Endothelial cell of umbilical vein (primary cell): ENCODE measurements around the gene PNPO. TPM values are rescaled to one million over a fixed set of nuclear protein-coding genes. Genes with fewer than 3 reads are reported as not detected.

Experiments used
- BruUV-seq: library from RNA; stranded (reverse); fragments of 400-500 nt; replicated peaks from 2 replicates; lab custom pipeline; 2021; lab: Mats Ljungman, UMichigan
- CTCF ChIA-PET: fragments of 300-600, 350-600 bp; sonication (Branson Sonifier 250); formaldehyde crosslinking; loops from one replicate; lab custom pipeline; 2021; ENCODE audit warnings: antibody characterized with exemption, inconsistent platforms; lab: Charles Lee
- POLR2A ChIA-PET: fragments of 300-600, 350-600 bp; sonication (Branson Sonifier 250); formaldehyde crosslinking; loops from one replicate; lab custom pipeline; 2021; ENCODE audit warnings: antibody characterized with exemption, inconsistent platforms; lab: Charles Lee
- DNase-seq: peaks from one replicate; pipeline ENCODE4 v3.0.0-alpha.2; 2011; ENCODE audit warnings: low read depth, low spot score
- FAIRE-seq: peaks from 2 replicates; lab custom pipeline; 2011; peaks lifted over from hg19 to GRCh38; lab: Jason Lieb, UNC
- H2AFZ ChIP-seq: 2 replicates; pipeline ENCODE4 v1.6.0; 2012; ENCODE audit warnings: low read depth, low read length, control low read depth, inconsistent platforms
- H3K27ac ChIP-seq: 2 replicates; pipeline ENCODE4 v1.5.1; 2011; ENCODE audit warnings: low read depth, mild to moderate bottlenecking, control low read depth, low read length, moderate library complexity; ENCODE audit not compliant: insufficient read depth
- H3K27me3 ChIP-seq, 2 experiments: 2 replicates each; pipeline versions ENCODE4 v1.6.0 to v1.6.1; 2011; ENCODE audit warnings: low read length in 2 of 2, mixed read lengths in 1 of 2; ENCODE audit not compliant: control insufficient read depth in 2 of 2, insufficient read depth in 2 of 2
- H3K36me3 ChIP-seq, 2 experiments: 2 replicates in 1 of 2; 3 replicates in 1 of 2; pipeline ENCODE4 v1.5.1; 2011; ENCODE audit warnings: low read length in 2 of 2, mild to moderate bottlenecking in 1 of 2, moderate library complexity in 1 of 2; ENCODE audit not compliant: control insufficient read depth in 2 of 2, insufficient read depth in 2 of 2; ENCODE audit errors: extremely low read depth in 1 of 2
- H3K4me1 ChIP-seq: 3 replicates; pipeline ENCODE4 v1.5.1; 2011; ENCODE audit warnings: mild to moderate bottlenecking, low read length; ENCODE audit not compliant: control insufficient read depth, insufficient read depth; ENCODE audit errors: extremely low read depth
- H3K4me2 ChIP-seq: 2 replicates; pipeline ENCODE4 v1.6.1; 2011; ENCODE audit warnings: low read length, control low read depth, mixed read lengths; ENCODE audit not compliant: insufficient read depth
- H3K4me3 ChIP-seq, 3 experiments: fragments of 200-600 bp in 1 of 3; sonication (generic), shearing (Covaris generic) in 1 of 3; replicated peaks in 1 of 3; 2 replicates each; pipeline ENCODE4 v1.5.1; 2011 to 2016; ENCODE audit warnings: control low read depth in 3 of 3, low read length in 3 of 3, mild to moderate bottlenecking in 2 of 3, inconsistent platforms in 1 of 3, low read depth in 1 of 3, moderate library complexity in 1 of 3; ENCODE audit not compliant: insufficient read depth in 1 of 3
- H3K79me2 ChIP-seq: 2 replicates; pipeline ENCODE4 v1.6.0; 2012; ENCODE audit warnings: low read length, inconsistent platforms; ENCODE audit not compliant: control insufficient read depth, insufficient read depth
- H3K9ac ChIP-seq: replicated peaks from 2 replicates; pipeline ENCODE3; 2011; ENCODE audit warnings: low read length, control low read depth; ENCODE audit not compliant: insufficient read depth; ENCODE audit errors: extremely low read depth
- H3K9me1 ChIP-seq: replicated peaks from 3 replicates; pipeline ENCODE4 v1.6.0; 2011; ENCODE audit warnings: mild to moderate bottlenecking, low read length; ENCODE audit not compliant: control insufficient read depth, insufficient read depth; ENCODE audit errors: extremely low read depth
- H3K9me3 ChIP-seq: replicated peaks from 2 replicates; pipeline ENCODE4 v1.5.1; 2012; ENCODE audit warnings: low read length, inconsistent platforms; ENCODE audit not compliant: control insufficient read depth, insufficient read depth
- H4K20me1 ChIP-seq: replicated peaks from 2 replicates; pipeline ENCODE3; 2011; ENCODE audit warnings: mild to moderate bottlenecking, low read length; ENCODE audit not compliant: control insufficient read depth, insufficient read depth; ENCODE audit errors: extremely low read depth
- CTCF ChIP-seq, 2 donors: IDR thresholded peaks; 1 replicate in 1 of 2; 2 replicates in 1 of 2; pipeline ENCODE4 v1.5.1; 2011; ENCODE audit warnings: low read length in 2 of 2, mild to moderate bottlenecking in 2 of 2, moderate library complexity in 2 of 2, control low read depth in 1 of 2, inconsistent platforms in 1 of 2, low read depth in 1 of 2; ENCODE audit not compliant: insufficient read depth in 1 of 2; ENCODE audit errors: extremely low read depth in 1 of 2
- EZH2 ChIP-seq: IDR thresholded peaks from 2 replicates; pipeline ENCODE4 v1.6.1; 2012; ENCODE audit warnings: borderline replicate concordance, low read depth, mild to moderate bottlenecking, moderate library complexity, low read length, inconsistent platforms; ENCODE audit not compliant: severe bottlenecking
- FOS ChIP-seq: IDR thresholded peaks from 2 replicates; pipeline ENCODE4 v1.6.1; 2011; ENCODE audit warnings: mild to moderate bottlenecking, low read length, moderate library complexity, borderline replicate concordance; ENCODE audit not compliant: insufficient read depth
- GATA2 ChIP-seq: IDR thresholded peaks from 2 replicates; pipeline ENCODE4 v1.7.0; 2011; ENCODE audit warnings: low read depth, mild to moderate bottlenecking, moderate library complexity, mixed read lengths, low read length; ENCODE audit not compliant: insufficient read length, insufficient read depth
- JUN ChIP-seq: IDR thresholded peaks from 2 replicates; pipeline ENCODE4 v1.6.1; 2011; ENCODE audit warnings: borderline replicate concordance, low read depth; ENCODE audit not compliant: insufficient read length, insufficient read depth
- MAX ChIP-seq: IDR thresholded peaks from 2 replicates; pipeline ENCODE4 v1.6.1; 2011; ENCODE audit not compliant: insufficient read depth, insufficient read length
- MYC ChIP-seq: IDR thresholded peaks from one replicate; pipeline ENCODE4 v1.6.1; 2011; ENCODE audit warnings: mild to moderate bottlenecking, low read depth, low read length
- POLR2A ChIP-seq: IDR thresholded peaks from 2 replicates; pipeline ENCODE4 v1.6.1; 2012; ENCODE audit warnings: low read depth, mild to moderate bottlenecking, control low read depth, low read length
- POLR2AphosphoS5 ChIP-seq: IDR thresholded peaks from 2 replicates; pipeline ENCODE4 v1.6.1; 2012; ENCODE audit warnings: low read depth, mild to moderate bottlenecking, control low read depth, low read length, moderate library complexity; ENCODE audit not compliant: insufficient read depth
- dilution Hi-C: fragments of 300-500 bp; cut with MboI; formaldehyde crosslinking; loops from one replicate; pipeline ENCODE4 v1.15.0; 2019; ENCODE audit warnings: low sequenced_read_pairs; ENCODE audit not compliant: extremely low pct_ligation_motif_present
- intact Hi-C: fragments of 100-400 bp; cut with micrococcal nuclease; formaldehyde crosslinking; loops from one replicate; pipeline ENCODE4 v1.10.0; 2022
- polyA plus RNA-seq, 4 experiments: library from polyadenylated mRNA; depleted of rRNA in 3 of 4; stranded (reverse) in 3 of 4; unstranded in 1 of 4; fragments of >200 nt; gene quantifications; 2 replicates each; pipeline versions ENCODE4 v1.2.1 to v1.2.3, GENCODE V29; 2011 to 2012; ENCODE audit warnings: missing spikeins in 1 of 4
- total RNA-seq: library from RNA; stranded (reverse); gene quantifications from 2 replicates; pipeline ENCODE4 v1.2.3, GENCODE V29; 2021

PNPO gene
- total and polyA plus RNA-seq, 2 donors (not counting 3 experiments of a cell fraction or from before 2014, with no cell fraction given): 19.7 to 22.0 TPM

GRCh38 chr17:47964856-47965255 lies 23.5 kb downstream of the PNPO start:
- no peak for TF ChIP-seq JUN
- no peak for TF ChIP-seq POLR2A
- no TSS peak for BruUV-seq
- intact Hi-C loops (no loop called here), dilution Hi-C loops (no loop called here)
- H3K9me3 ChIP-seq: no peaks in the 10 kb centered on the region
- no peak overlapping the region for H3K27ac ChIP-seq
- peaks cover 2 to 4% of the 10 kb centered on the region in 2 experiments for H3K27me3 ChIP-seq
- no peaks in the 10 kb centered on the region for H3K9me1 ChIP-seq
- no peak overlapping the region for H3K4me3 ChIP-seq
- POLR2A ChIA-PET: interaction anchor here (0.6 kb wide), 1 partner anchor 21 kb away, joined by 4 read pairs; no protein-coding TSS in a partner anchor
- H2AFZ ChIP-seq: no peak overlapping the region
- no peaks in the 10 kb centered on the region for H3K4me1 ChIP-seq
- H4K20me1 ChIP-seq: no peaks in the 10 kb centered on the region
- no peak overlapping the region for H3K9ac ChIP-seq
- H3K79me2 ChIP-seq: no peaks in the 10 kb centered on the region
- CTCF ChIA-PET: interaction anchor here (1.3 kb wide), 1 partner anchor 122 kb away, joined by 4 read pairs; no protein-coding TSS in a partner anchor
- no peak for FAIRE-seq
- no peak for DNase-seq
- no peaks in the 10 kb centered on the region for H3K36me3 ChIP-seq
- H3K4me2 ChIP-seq: no peak overlapping the region

GRCh38 chr17:47966079-47966519 lies 24.7 kb downstream of the PNPO start:
- no peak overlapping the region for H3K27ac ChIP-seq
- H4K20me1 ChIP-seq: no peaks in the 10 kb centered on the region
- H3K9ac ChIP-seq: no peak overlapping the region
- no peaks in the 10 kb centered on the region for H3K9me3 ChIP-seq
- TF ChIP-seq POLR2AphosphoS5: no peak
- no peak for TF ChIP-seq POLR2A
- no peak for TF ChIP-seq FOS
- TF ChIP-seq GATA2: no peak
- no peak for TF ChIP-seq JUN
- TF ChIP-seq MAX: no peak
- no peak for TF ChIP-seq CTCF (IDR thresholded peaks at IDR 0.05; ENCODE audit: extremely low read depth in 1 of 2, insufficient read depth in 1 of 2, low read depth in 1 of 2, low read length in 2 of 2)
- TF ChIP-seq EZH2: no peak
- TF ChIP-seq MYC: no peak
- no peaks in the 10 kb centered on the region for H3K36me3 ChIP-seq
- BruUV-seq: no TSS peak
- H3K79me2 ChIP-seq: no peaks in the 10 kb centered on the region
- peaks cover 2 to 4% of the 10 kb centered on the region in 2 experiments for H3K27me3 ChIP-seq
- ChIA-PET POLR2A (no interaction called here), CTCF (interaction anchor here (1.3 kb wide), 1 partner anchor 17 kb away, joined by 6 read pairs; no protein-coding TSS in a partner anchor)
- FAIRE-seq: no peak
- no peak overlapping the region for H3K4me3 ChIP-seq
- intact Hi-C loops (no loop called here), dilution Hi-C loops (no loop called here)
- no peaks in the 10 kb centered on the region for H3K4me1 ChIP-seq
- no peak overlapping the region for H3K4me2 ChIP-seq
- H2AFZ ChIP-seq: no peak overlapping the region
- no peak for DNase-seq
- no peaks in the 10 kb centered on the region for H3K9me1 ChIP-seq
